HG02885 (cell line): ENCODE results near the gene LILRB5.
"Not testable (repeated sequence)": the region's sequence is repeated elsewhere in the genome, so short reads cannot be mapped to it uniquely, and the experiment has no call there.

Experiments used
- ATAC-seq: cut with Tn5 transposase; IDR thresholded peaks from one replicate; pipeline ENCODE4 v1.9.1; 2021; ENCODE audit warnings: mild to moderate bottlenecking; ENCODE audit not compliant: unreplicated experiment, poor library complexity

The LILRB5 gene

GRCh38 chr19:54257116-54257480 lies at the start of gene LILRB5:
TSS of gene LILRB5 (minus strand) at chr19:54257273. CDS start at chr19:54257193, 80 bp downstream.
- ATAC-seq: no peak

GRCh38 chr19:54305141-54305540 lies 48.1 kb upstream of the LILRB5 start:
- ATAC-seq: no peak

- no peak for ATAC-seq
These were observed 45.2 kb upstream of the LILRB5 start for GRCh38 chr19:54302257-54302656.

GRCh38 chr19:54299515-54299914 lies 42.4 kb upstream of the LILRB5 start:
- ATAC-seq: no peak

DNA sequence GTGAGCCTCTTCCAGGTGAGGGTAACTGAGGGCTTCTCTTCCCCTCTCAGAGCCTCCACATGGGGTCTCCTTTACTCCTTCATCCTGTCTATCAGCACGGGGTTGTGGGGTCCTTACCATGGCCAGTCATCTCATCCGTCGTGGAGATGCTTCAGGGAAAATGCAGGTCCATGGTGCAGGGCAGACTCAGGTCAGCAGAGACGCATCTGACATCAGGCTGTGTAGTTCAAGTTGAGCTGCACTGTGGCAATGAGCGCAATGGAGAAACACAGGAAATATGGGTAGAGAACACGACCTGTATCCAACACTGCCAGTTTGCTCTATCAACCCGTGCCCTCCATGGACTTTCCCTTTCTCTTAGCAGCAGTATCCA lies 42.0 kb upstream of the LILRB5 start:
- no peak for ATAC-seq

GRCh38 chr19:54298357-54299125 lies 41.5 kb upstream of the LILRB5 start:
- ATAC-seq: no peak

DNA sequence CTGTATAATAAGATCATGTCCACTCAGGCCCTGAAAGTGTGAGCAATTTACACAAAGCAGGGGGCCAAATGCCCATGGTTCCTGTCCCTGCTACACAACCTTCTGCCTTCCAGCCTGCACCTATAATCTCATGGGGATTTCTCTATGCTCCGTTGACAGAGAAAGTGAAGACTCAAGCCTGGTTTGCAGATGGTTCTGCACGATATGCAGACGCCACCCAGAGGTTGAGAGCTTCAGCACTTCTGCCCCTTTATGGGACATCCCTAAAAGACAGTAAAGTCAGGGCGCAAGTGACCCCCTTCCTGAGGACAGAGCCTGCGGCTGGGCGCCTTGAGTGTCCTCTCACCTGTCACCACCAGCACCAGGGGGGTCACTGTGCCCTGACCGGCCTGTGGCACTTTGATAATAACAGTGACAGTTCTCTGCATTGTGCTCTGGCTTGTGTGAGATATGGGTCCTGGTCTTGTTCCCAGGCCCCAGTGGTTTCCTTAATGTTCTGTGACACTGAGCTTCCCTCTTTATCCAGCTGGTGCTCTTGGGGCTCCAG lies 40.8 kb upstream of the LILRB5 start:
- ATAC-seq: no peak

DNA sequence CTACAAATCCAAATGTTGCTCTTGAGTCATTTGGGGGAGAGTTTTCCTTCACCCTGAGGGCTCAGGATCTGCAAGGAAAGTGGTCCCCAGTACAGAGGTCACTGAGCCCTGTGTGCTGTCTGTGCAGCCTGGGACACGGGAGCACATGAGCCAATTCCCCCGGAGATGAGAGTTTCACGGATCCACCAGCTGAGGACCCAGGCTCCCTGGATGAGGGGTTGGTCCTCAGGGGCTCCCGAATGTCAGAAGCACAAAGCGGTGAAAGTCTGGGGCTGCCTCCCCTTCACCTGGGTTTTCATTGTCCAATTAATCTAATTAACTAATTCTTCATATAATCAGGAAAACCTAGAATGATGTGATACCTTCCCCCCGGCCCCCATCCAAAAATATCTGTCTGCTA lies 37.5 kb upstream of the LILRB5 start:
- ATAC-seq: no peak

GRCh38 chr19:54289160-54289559 lies 32.1 kb upstream of the LILRB5 start:
- not testable (repeated sequence) for ATAC-seq

GRCh38 chr19:54287456-54287855 lies 30.4 kb upstream of the LILRB5 start:
- no peak for ATAC-seq

GRCh38 chr19:54286283-54286682 lies 29.2 kb upstream of the LILRB5 start:
- ATAC-seq: not testable (repeated sequence)

GRCh38 chr19:54285427-54286056 lies 28.5 kb upstream of the LILRB5 start:
- not testable (repeated sequence) for ATAC-seq

- ATAC-seq: no peak
These were observed 25.8 kb upstream of the LILRB5 start for GRCh38 chr19:54282686-54283470.

- not testable (repeated sequence) for ATAC-seq
These were observed 24.6 kb upstream of the LILRB5 start for GRCh38 chr19:54281729-54282075.

DNA sequence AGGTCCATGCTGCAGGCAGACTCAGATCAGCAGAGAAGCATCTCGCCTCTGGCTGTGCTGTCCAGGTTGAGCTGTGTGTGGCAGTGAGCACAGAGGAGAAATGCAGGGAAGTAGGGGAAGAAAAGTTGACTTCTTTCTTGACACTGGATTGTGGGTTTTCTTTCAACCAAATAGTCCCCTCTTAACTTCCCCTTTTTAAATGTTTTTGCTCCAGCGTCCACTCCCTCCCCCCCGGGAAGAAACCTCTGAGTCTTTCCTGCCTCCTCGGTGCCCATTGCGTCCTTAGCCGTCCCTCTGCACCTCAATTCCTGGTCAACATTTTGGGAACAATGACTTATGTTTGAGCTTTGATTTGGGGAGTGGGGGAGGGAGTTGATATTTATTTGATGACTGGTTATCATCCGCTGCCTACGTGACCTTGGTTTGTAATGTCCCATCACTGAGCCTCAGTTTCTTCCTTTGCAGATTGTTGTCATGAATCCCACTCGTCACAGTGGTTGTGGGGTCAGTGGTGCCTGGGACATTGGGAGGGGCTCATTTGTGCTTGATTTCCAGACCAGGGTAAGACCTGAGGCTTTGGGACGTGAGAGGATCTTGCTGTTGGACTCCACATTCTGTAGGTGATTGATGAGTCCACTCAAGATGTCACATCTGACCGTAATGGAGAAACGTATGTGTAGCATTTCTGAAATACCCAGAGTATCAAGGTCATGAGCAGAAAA lies 24.1 kb upstream of the LILRB5 start, which contains the start of gene LILRB2:
Gene LILRB2 (minus strand): TSS at position 104 of the 722 bp plus-strand sequence. CDS start 614 bp downstream, outside the sequence.
- ATAC-seq: no peak

DNA sequence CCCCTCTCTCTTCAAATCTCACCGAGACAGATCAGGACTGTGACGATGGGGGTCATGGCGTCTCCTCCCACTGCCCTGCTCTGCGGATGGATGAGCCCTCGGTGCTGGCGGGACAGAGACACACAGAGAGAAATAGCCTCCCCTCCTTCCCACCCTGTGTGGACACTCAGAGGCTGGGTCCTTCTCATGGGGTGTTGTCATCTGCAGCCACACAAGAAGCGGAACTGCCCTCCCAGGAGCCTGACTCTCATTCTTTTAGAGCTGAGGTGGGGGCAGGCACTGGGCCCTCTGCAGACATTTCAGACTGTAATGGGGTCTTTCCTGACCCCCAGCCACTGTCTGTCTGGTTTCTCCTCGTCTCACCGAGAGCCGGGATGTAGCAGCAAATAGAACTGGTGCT lies 23.4 kb upstream of the LILRB5 start:
- not testable (repeated sequence) for ATAC-seq

DNA sequence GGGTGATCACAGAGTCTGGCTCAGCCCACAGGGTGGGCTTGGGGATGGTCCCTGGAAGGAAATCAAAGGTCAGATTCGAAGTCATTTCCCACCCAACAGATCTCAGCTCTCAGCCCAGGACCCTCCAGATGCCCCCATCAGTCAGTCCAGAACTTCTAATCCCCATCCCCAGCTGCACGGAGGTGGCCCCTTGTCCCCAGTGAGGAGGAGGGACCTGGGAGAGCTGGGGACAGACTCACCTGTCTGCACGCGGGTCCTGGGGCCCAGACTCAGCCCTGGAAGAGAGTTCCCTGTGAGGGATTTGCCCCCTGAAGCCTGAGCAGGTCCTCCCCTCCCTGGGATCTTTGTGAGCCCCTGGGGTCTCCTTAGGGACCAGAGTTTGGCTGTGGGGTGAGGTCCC lies 23.0 kb upstream of the LILRB5 start:
- ATAC-seq: not testable (repeated sequence)

GRCh38 chr19:54279406-54279962 lies 22.4 kb upstream of the LILRB5 start:
- no peak for ATAC-seq

DNA sequence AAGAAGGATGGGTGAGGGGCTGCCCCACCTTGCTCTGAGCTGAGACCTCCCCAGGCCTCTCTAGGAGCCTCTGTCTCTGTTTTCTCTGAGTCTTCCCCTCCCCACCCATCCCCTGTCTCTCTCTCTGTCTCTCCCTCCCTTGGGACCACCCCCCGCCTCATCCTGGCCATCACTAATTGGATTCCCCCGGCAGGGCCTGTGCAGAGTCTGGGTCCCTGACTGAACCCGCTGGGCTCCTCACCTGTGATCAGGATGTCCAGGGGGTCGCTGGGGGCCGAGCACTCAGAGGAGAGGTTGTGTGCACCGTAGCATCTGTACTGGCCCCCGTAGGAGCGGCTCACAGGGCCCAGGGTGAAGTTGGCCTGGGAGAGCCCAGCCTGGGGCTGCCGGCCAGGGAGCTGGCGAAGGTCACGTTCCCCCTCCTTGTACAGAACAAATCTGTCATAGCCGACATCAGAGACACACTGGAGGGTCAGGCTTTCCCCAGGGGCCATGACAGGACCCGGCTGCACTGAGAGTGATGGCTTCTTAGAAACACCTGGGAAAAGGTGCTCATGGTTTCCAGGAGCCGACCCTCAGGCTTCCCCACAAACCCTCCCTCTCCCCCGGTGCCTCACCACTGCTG lies 21.6 kb upstream of the LILRB5 start:
- ATAC-seq: not testable (repeated sequence)
